Measurements from ENCODE around the gene KISS1R.
A peak's percentile ranks its signal among the peaks of the same experiment; 100 is the strongest.

KISS1R gene

GRCh38 chr19:925087-925525 lies 8.0 kb downstream of the KISS1R start:
- Histone ChIP-seq H3K4me2 (ENCODE audit: low read length) (peak overlapping the region; percentile 79), H2AFZ (ENCODE audit: low read length) (no peak overlapping the region), H3K79me2 (ENCODE audit: insufficient read depth, low read length) (no peaks in the 10 kb centered on the region), H3K27me3 (ENCODE audit: insufficient read depth, low read length) (no peaks in the 10 kb centered on the region; the same call in none of the 2 replicates), H3K9ac (ENCODE audit: low read length) (peak overlapping the region; percentile 52), H3K4me1 (ENCODE audit: insufficient read depth, low read length, severe bottlenecking) (peaks cover 29% of the 10 kb centered on the region), H4K20me1 (ENCODE audit: insufficient read depth, low read length) (no peaks in the 10 kb centered on the region), H3F3A (ENCODE audit: insufficient read depth, low read length) (no peaks in the 10 kb centered on the region), H3K9me3 (ENCODE audit: low read length) (no peaks in the 10 kb centered on the region), H3K4me3 (ENCODE audit: low read depth, low read length, poor library complexity, severe bottlenecking) (peak overlapping the region; percentile 64), H3K9me2 (ENCODE audit: low read depth, low read length) (no peaks in the 10 kb centered on the region), H3K27ac (ENCODE audit: low read depth, low read length, poor library complexity, severe bottlenecking) (peak overlapping the region; percentile 19), H3K36me3 (ENCODE audit: insufficient read depth, low read length) (no peaks in the 10 kb centered on the region)
- no peak for TF ChIP-seq EZH2 (IDR thresholded peaks at IDR 0.05; ENCODE audit: borderline replicate concordance, low read length)
- TF ChIP-seq CTCF (IDR thresholded peaks at IDR 0.05; ENCODE audit: low read length): no peak

GRCh38 chr19:925526-926322 lies 8.6 kb downstream of the KISS1R start, which contains the start of gene ARID3A:
Gene ARID3A, plus strand, starts transcription at chr19:926035. Its CDS starts 3,494 bp downstream, at chr19:929529.
- H4K20me1 ChIP-seq (ENCODE audit: insufficient read depth, low read length): no peaks in the 10 kb centered on the region
- no peaks in the 10 kb centered on the region for H3F3A ChIP-seq (ENCODE audit: insufficient read depth, low read length)
- peak within 1 kb of the TSS; percentile 84 for H3K4me2 ChIP-seq (ENCODE audit: low read length)
- peak within 1 kb of the TSS; percentile 64 for H3K4me3 ChIP-seq (ENCODE audit: low read depth, low read length, poor library complexity, severe bottlenecking)
- peak within 1 kb of the TSS; percentile 19 for H3K27ac ChIP-seq (ENCODE audit: low read depth, low read length, poor library complexity, severe bottlenecking)
- no peaks in the 10 kb centered on the region for H3K9me2 ChIP-seq (ENCODE audit: low read depth, low read length)
- no peaks in the 10 kb centered on the region for H3K79me2 ChIP-seq (ENCODE audit: insufficient read depth, low read length)
- peak within 1 kb of the TSS; percentile 52 for H3K9ac ChIP-seq (ENCODE audit: low read length)
- H3K36me3 ChIP-seq (ENCODE audit: insufficient read depth, low read length): no peaks in the 10 kb centered on the region
- H3K27me3 ChIP-seq (ENCODE audit: insufficient read depth, low read length): no peaks in the 10 kb centered on the region; the same call in none of the 2 replicates
- peaks cover 23% of the 10 kb centered on the region for H3K4me1 ChIP-seq (ENCODE audit: insufficient read depth, low read length, severe bottlenecking)
- TF ChIP-seq EZH2 (IDR thresholded peaks at IDR 0.05; ENCODE audit: borderline replicate concordance, low read length) (no peak), CTCF (IDR thresholded peaks at IDR 0.05; ENCODE audit: low read length) (no peak)
- H2AFZ ChIP-seq (ENCODE audit: low read length): no peak within 1 kb of the TSS
- H3K9me3 ChIP-seq (ENCODE audit: low read length): no peaks in the 10 kb centered on the region

- Histone ChIP-seq H3K27me3 (ENCODE audit: insufficient read depth, low read length) (no peaks in the 10 kb centered on the region; the same call in none of the 2 replicates), H2AFZ (ENCODE audit: low read length) (no peak overlapping the region), H4K20me1 (ENCODE audit: insufficient read depth, low read length) (no peaks in the 10 kb centered on the region), H3F3A (ENCODE audit: insufficient read depth, low read length) (no peaks in the 10 kb centered on the region), H3K9me3 (ENCODE audit: low read length) (no peaks in the 10 kb centered on the region), H3K79me2 (ENCODE audit: insufficient read depth, low read length) (no peaks in the 10 kb centered on the region), H3K4me3 (ENCODE audit: low read depth, low read length, poor library complexity, severe bottlenecking) (peak overlapping the region; percentile 64), H3K36me3 (ENCODE audit: insufficient read depth, low read length) (no peaks in the 10 kb centered on the region), H3K9ac (ENCODE audit: low read length) (peak overlapping the region; percentile 37; the same call in 1 of the 2 replicates), H3K4me1 (ENCODE audit: insufficient read depth, low read length, severe bottlenecking) (peaks cover 21% of the 10 kb centered on the region), H3K9me2 (ENCODE audit: low read depth, low read length) (no peaks in the 10 kb centered on the region), H3K4me2 (ENCODE audit: low read length) (peak overlapping the region; percentile 84), H3K27ac (ENCODE audit: low read depth, low read length, poor library complexity, severe bottlenecking) (no peak overlapping the region)
- TF ChIP-seq EZH2 (IDR thresholded peaks at IDR 0.05; ENCODE audit: borderline replicate concordance, low read length): no peak
- TF ChIP-seq CTCF (IDR thresholded peaks at IDR 0.05; ENCODE audit: low read length): no peak
Measured at GRCh38 chr19:926323-926588, 9.1 kb downstream of the KISS1R start.
